ENCODE measurements around the gene TSPAN9.

TSPAN9 gene

DNA sequence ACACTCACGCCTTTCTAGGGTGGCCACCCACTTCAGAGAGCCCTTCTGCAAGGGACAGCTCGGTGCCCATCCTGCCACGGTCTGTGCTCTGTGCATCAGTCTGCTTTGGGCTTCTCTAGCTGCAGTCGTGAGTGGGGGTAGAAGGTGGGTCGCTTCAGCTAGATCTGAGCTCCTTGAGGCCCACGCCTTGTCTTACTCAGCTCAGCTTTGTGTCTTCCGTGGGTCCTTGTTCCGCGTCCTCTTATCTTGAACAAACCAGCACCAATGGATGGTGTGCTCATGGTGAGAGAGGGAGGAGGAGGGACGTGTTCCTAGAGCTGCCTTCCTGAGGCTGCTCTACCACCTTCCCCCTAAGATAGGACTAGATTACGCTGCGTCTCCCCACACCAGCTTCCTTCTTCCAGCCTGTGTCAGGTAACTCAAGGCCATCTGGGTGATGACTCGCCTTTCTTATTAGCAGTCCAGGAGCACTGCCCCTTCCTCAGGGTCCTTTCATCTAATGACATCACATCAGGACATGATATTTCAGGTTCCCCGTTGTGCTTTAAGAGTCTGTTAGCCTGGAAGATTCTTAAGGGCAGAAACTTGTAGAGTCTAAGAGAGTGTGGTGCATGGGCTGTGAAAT lies 118.8 kb downstream of the TSPAN9 start:
- H3K9me3 Mint-ChIP-seq: no peaks in the 10 kb centered on the region

DNA sequence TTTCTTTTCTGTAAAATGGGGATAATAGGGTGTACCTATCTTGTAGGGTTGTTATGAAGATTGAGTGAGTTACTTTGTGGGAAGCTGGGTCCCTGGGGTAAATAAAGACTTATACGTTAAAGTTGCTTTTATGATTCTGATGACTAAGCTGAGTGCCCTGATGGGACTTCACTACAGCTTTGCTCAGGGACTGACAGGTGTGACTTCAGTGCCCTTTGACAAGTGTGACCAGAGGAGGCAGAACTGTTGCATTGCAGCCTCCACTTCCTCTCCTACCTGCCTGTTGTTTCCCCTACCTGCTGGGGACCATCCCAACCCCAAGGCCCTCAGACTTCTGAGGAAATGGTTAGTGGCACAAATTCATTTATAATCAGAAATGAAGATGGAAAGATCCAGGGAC lies 119.3 kb downstream of the TSPAN9 start:
- Mint-ChIP-seq H3K27me3 (peaks cover 51% of the 10 kb centered on the region), H3K27ac (no peak overlapping the region), H3K9me3 (no peaks in the 10 kb centered on the region), H3K4me3 (no peak overlapping the region), H3K4me1 (peaks cover 16% of the 10 kb centered on the region)
- DNase-seq (no peak), ATAC-seq (no peak)

More for the DNA sequence above, 118.8 kb downstream of the TSPAN9 start:
- Mint-ChIP-seq H3K4me1 (peaks cover 11% of the 10 kb centered on the region), H3K4me3 (no peak overlapping the region), H3K27me3 (peaks cover 47% of the 10 kb centered on the region), H3K27ac (no peak overlapping the region)
- ATAC-seq (peak; percentile 6), DNase-seq (no peak)

DNA sequence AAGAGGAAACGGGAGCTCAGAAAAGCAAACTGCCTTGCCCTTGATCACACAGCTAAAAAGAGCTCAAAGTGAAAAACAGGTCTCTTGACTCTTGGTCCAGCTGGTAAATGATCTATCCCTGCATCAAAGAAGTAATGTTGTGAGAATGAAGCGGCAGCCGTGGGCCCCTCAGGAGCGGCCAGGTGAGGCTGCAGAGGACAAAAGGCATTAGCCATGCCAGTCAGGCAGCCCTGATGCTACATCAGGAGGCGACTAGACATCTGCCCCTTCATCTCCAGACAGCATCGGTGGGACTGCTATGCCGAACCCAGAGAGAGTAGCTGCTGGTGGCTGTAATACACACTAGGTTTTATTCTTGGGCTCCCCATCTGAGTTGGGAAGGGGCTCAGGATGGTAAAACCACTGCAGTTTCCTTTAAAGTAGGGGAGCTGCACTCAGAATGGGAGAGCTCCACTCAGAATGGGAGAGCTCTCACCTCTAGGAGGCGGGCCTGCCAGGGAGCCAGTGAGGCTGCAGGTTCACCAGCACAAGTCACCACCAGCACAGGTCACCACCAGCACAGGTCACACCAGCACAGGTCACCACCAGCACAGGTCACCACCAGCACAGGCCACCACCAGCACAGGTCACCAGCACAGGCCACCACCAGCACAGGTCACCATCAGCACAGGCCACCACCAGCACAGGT lies 120.1 kb downstream of the TSPAN9 start:
- DNase-seq (no peak), ATAC-seq (no peak)
- H3K4me3 Mint-ChIP-seq: no peak overlapping the region
- H3K4me1 Mint-ChIP-seq: peaks cover 17% of the 10 kb centered on the region
- peaks cover 51% of the 10 kb centered on the region for H3K27me3 Mint-ChIP-seq
- H3K27ac Mint-ChIP-seq: peak overlapping the region in 1 of 2 donors; percentile 62
- H3K9me3 Mint-ChIP-seq: no peaks in the 10 kb centered on the region

DNA sequence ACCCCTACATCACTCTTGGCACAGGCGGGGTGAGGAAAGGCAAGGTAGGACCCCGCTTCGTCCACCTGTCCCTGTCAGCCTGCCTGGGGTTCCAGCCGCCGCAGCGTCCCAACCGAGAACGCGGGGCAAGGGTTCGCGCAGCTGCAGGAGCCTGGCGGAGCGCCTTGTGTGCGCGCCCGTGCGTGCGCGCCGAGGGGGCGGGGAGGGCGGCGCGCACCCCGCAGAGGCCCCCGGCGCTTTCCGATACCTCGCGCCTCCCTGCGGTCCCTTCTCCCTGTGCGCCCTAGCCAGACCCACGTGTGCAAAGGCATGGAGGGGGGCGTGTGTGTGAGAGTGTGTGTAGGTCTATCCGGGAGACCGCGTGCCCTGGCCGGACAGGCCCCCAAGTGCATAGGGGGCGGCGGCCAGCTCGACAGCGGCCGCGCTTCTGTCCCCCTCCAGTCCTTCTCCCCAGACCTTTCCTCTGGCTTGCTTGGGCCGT lies 122.4 kb downstream of the TSPAN9 start:
- Mint-ChIP-seq H3K27ac (no peak overlapping the region), H3K4me3 (peak overlapping the region; percentile 69 to 77), H3K27me3 (peaks cover 72% of the 10 kb centered on the region), H3K9me3 (no peaks in the 10 kb centered on the region), H3K4me1 (peaks cover 17% of the 10 kb centered on the region)
- DNase-seq: no peak
- no peak for ATAC-seq

DNA sequence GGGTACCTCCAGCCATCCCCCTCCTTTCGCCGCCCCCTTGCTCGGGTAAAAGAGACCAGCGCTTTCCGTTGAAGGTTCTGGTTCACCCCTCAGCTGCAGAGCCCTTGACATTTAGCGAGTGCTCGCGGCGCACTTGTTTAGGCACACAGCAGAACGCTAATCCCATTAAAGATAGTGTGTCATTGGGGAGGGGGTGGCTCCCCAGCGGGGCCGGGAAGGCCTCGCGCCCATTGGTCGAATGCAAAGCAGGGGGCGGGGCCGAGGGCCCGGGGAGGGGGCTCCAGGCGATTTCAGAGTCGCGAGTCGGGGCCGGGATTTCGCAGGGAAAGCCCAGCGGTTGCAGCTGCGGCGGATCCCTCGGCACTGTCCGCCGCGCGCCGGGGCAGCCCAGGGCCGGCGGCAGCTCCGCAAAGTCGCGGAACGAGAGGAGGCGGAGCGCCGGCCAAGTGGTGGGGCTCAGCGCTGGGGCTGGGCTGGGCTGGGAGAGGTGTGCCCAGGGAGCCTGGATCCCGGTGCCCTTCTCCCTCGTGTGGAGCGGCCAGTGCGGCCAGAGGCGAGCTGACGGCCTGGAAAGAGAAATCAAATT lies 122.9 kb downstream of the TSPAN9 start:
- H3K27me3 Mint-ChIP-seq: peaks cover 74% of the 10 kb centered on the region
- ATAC-seq: no peak
- no peak for DNase-seq

DNA sequence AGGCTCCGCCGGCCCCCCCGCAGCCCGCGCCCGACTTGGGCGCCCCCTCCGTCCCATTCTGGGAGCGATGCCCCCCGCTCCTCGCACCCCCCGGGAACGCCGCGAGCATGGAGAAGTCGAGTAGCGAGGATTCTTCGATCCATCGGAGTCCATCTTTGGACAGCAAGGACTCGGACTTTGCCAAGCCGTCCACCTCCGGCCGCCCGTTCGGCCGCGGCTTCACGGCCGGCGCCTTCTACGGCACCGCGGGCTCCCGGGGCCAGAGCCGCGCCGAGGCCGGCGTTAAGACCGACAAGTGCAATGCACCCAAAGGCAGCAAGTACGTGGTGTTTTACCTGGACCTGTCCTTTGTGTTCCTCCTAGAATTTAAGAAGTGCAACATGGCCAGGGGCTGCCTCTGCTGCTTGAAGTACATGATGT lies 123.6 kb downstream of the TSPAN9 start:
- peaks cover 74% of the 10 kb centered on the region for H3K27me3 Mint-ChIP-seq

More for the DNA sequence above, 122.9 kb downstream of the TSPAN9 start:
- Mint-ChIP-seq H3K4me3 (peak overlapping the region; percentile 69 to 77), H3K27ac (no peak overlapping the region), H3K4me1 (peaks cover 17% of the 10 kb centered on the region), H3K9me3 (no peaks in the 10 kb centered on the region)

DNA sequence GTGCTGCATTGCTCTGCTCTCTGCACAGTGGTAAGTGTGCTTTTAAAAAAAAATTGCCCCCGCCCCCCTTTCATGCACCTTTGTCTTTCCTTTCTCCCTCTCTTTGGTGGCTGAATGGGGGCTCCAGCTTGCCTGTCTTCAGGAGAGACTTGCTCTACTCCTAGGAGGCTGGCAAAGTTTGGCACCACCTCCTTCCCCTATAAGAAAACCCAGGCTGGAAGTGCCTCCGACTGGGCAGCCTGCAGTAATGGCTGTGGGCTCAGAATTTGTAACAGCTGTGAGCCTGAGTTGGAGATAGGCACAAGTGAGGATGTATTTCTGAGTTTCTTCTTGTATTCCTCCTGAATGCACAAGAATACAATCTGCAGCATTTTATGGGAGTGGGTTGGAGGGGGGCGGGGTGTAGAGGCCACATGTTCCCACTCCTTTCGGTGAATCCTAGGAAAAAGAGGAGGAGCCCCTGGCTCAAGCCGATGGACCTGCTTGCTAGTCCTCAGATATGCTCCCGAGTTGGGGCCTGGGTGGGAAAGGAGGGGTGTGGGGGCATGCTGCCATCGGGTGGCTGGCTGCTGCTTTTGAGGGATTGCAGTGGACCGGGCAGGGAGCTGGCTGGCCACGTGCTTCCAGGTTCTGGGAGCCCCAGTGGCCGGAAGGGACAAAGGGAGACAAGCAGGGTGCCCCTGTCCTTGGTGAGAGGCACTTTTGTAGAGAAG lies 124.3 kb downstream of the TSPAN9 start:
- H3K4me3 Mint-ChIP-seq: peak overlapping the region; percentile 36 to 50
- peaks cover 68% of the 10 kb centered on the region for H3K27me3 Mint-ChIP-seq
- H3K4me1 Mint-ChIP-seq: peaks cover 17% of the 10 kb centered on the region
- no peak overlapping the region for H3K27ac Mint-ChIP-seq
- ATAC-seq: no peak
- H3K9me3 Mint-ChIP-seq: no peaks in the 10 kb centered on the region
- no peak for DNase-seq

More for the DNA sequence above, 123.6 kb downstream of the TSPAN9 start:
- DNase-seq (no peak), ATAC-seq (no peak)
- Mint-ChIP-seq H3K9me3 (no peaks in the 10 kb centered on the region), H3K4me1 (peaks cover 17% of the 10 kb centered on the region), H3K27ac (no peak overlapping the region), H3K4me3 (peak overlapping the region in 1 of 2 donors; percentile 50)

DNA sequence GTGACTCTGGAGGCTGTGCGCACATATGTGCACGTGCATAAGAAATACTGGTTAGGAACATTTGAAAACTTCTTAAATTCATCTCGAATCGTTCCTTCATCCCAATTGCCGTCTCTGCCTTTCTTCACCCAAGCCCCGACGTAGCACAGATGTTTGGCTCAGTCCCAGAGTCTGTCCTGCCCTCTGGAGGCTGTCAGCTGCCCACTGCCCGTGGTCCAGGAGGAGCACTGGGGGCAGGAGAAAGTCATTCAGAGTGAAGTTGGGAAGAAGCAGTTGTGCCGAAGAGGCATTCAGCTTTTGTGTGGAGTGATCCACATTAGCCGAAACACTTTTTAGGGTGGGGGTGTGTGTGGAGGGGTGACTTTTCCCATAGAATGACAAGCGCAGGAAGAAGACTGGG lies 124.9 kb downstream of the TSPAN9 start:
- H3K27ac Mint-ChIP-seq: no peak overlapping the region
- no peak overlapping the region for H3K4me3 Mint-ChIP-seq
- H3K27me3 Mint-ChIP-seq: peaks cover 62% of the 10 kb centered on the region
- no peaks in the 10 kb centered on the region for H3K9me3 Mint-ChIP-seq
- peaks cover 17% of the 10 kb centered on the region for H3K4me1 Mint-ChIP-seq
- no peak for ATAC-seq
- DNase-seq: no peak

DNA sequence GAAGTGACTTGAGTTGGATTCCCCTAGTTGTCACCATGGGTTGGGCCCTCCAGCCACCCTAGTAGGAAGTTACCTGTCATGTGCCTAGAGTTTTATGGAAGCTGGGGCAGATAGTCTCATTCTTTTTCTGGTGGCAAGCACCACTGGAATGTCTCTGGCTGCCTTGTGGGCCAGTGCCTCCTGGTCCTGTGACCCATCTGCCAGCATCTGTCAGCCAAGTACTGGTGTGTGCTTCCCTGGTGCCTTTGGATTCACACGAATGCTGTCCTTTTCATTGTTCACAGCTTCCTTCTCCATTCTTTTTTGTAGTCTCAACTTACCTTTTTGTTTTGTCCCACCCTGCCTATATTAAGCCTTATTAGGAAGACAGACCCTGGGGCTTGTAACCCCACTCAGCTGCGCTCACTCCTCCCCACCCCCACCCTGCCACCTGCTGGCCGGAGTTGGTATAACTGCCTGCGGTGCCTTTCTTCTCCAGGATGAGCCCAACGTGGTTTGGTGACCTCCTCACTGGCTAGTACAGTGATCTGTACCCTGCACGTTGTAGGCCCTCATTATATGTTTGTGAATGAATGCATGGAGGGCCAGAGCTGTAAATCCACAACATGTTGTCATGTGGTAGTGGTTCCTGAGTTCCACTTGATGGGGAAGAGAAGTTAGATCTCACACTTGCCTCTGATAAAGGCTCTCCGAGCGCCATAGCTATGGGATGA lies 125.7 kb downstream of the TSPAN9 start:
- Mint-ChIP-seq H3K4me1 (peaks cover 17% of the 10 kb centered on the region), H3K4me3 (no peak overlapping the region), H3K9me3 (no peaks in the 10 kb centered on the region), H3K27ac (no peak overlapping the region), H3K27me3 (peaks cover 59% of the 10 kb centered on the region)
- ATAC-seq (peak; percentile 55), DNase-seq (peak; percentile 47)

DNA sequence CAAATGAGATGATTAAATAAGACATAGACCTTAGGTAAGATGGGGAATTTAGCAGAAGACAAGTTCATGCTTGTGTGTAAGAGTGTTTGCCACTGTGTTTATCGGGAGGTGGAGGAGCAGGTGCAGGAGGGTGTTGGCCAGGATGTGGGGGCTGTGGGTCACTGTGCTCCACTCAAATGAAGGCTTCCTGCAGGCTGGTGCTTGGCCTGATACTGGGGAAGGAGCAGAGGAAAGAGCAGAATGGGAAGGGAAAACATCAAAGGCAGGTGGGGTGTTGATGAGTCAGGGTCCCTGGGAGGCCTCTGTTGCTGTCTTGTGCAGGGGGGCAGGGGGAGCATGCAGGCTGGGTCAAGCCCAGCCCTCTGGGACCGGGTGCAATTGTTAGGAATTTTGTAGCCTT lies 126.5 kb downstream of the TSPAN9 start:
- peaks cover 58% of the 10 kb centered on the region for H3K27me3 Mint-ChIP-seq
- ATAC-seq (no peak), DNase-seq (no peak)
- no peak overlapping the region for H3K27ac Mint-ChIP-seq
- H3K9me3 Mint-ChIP-seq: no peaks in the 10 kb centered on the region
- H3K4me1 Mint-ChIP-seq: peaks cover 17% of the 10 kb centered on the region
- H3K4me3 Mint-ChIP-seq: no peak overlapping the region

DNA sequence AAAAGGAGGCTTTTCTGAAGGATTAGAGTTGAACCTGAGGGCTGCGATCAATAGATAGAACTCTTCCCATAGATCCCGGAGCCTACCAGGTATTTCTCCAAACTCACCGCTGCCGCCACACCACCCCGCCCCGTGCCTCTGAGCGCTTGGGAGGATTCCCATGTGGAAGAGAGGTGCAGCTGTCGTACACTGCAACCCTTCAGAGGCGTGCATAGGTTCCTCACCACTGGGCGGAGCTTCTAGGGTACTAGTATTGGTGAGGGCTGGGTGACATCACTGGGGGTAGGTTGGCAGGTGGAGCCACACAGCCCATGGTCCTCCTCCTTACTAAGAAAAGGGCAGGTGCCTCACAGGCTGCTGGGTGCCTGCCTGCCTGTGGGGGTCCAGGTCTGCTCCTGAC lies 127.0 kb downstream of the TSPAN9 start:
- H3K4me3 Mint-ChIP-seq: no peak overlapping the region
- ATAC-seq (no peak), DNase-seq (no peak)
- peaks cover 53% of the 10 kb centered on the region for H3K27me3 Mint-ChIP-seq
- peaks cover 17% of the 10 kb centered on the region for H3K4me1 Mint-ChIP-seq
- no peak overlapping the region for H3K27ac Mint-ChIP-seq
- H3K9me3 Mint-ChIP-seq: no peaks in the 10 kb centered on the region

DNA sequence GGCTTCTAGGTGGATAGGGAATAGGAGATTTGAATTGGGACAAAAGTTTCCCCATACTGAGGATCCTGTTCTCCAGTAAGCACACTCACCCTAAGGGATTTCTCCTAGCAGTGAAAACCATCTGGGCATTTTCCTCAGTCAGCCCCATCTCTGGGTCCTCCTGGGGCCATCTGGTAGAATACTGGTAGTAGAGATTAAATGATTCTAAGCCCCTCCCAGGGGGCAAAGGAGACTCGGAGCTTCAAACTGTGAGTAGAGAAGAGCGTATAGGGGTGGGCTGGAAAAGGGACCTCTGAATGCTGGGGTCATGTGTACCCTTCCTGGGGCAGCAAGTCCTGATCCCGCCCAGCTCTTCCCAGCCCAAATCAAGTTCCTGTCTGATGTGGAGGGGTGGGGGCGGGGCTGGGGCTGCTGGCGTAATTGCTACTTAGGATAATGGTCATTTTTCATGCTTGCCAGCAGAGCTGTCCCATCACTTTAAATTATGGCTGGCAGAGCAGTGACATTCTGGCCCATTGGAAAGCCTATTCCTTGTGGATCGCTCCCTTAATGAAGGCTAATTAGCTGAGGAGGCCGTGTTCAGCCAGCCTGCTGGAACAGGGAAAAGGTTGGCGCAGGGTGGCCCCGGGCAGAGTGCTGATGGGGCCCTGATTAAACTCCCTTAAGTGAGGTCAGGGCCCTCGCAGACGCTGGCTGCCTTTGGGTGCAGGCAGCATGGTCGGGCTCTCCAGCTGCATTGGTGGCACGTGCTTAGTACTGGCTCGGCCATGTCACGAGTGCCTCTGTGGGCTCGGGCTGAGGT lies 127.8 kb downstream of the TSPAN9 start:
- no peak for DNase-seq
- no peak overlapping the region for H3K27ac Mint-ChIP-seq
- ATAC-seq: no peak

DNA sequence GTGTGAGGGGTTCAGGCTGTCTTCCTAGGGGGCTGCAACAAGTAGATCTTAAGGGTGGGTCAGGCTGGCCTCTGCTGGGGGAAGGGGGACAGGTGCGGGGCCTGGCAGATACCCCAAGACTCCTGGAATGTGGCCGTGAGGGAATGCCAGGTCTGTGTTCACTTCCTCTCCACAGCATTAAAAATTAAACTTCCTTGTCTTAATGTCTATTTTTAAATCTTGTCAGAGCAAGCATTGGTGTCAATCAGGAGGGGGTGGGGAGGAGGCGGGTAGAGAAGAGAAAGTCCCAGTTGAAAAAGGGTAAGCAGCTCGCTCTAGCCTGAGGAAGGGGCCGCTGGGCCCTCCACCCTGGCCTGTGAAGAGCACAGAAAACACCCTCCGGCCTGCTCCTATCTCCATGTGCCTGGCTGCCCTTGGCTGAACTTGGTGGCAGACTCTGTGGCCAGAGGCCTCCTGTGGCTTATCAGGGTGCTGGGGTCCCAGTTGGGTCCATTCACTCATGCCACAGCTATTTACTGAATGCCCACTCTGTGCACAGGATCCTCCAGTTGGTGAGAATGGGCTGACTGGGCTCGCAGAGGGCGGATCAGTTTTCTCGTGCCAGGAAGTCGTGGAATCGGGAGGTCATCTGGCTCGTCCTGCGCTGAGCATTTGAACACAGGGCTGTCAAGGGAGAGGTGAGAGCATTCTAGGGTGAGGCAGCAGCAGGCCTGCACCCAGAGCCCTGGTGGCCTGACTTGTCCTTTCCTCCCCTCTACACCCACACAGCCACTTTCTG lies 128.8 kb downstream of the TSPAN9 start:
- Mint-ChIP-seq H3K27me3 (peaks cover 38% of the 10 kb centered on the region), H3K4me1 (peaks cover 7% of the 10 kb centered on the region), H3K4me3 (no peak overlapping the region), H3K9me3 (no peaks in the 10 kb centered on the region), H3K27ac (no peak overlapping the region)
- DNase-seq (no peak), ATAC-seq (no peak)

More for the DNA sequence above, 127.8 kb downstream of the TSPAN9 start:
- H3K4me1 Mint-ChIP-seq: peaks cover 9% of the 10 kb centered on the region
- H3K27me3 Mint-ChIP-seq: peaks cover 46% of the 10 kb centered on the region
- no peak overlapping the region for H3K4me3 Mint-ChIP-seq
- H3K9me3 Mint-ChIP-seq: no peaks in the 10 kb centered on the region

DNA sequence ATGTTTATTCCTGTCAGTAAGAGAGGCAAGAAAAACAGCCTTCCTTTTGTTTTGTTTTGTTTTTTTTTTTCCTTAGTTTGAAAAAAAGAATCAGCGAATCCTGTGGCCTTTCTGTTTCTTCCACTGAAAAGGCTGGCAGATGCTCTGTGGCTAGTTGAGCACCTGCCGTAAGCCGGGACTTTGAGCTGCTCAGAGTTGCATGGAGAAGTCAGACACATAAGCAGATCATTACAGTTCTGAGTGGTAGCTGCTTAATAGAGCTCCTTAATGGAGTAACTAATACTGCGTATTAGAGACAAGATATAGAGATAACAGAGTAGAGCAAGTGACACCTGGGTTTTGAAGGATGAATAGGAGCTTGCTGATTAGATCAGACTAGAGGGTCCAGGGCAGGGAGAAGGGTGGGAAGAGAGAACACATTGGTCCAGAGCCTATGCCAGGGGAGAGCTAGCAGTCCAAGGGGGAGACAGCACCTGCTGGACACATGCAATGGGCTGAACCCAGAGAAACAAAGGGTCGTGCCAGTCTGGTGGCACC lies 129.4 kb downstream of the TSPAN9 start:
- Mint-ChIP-seq H3K27ac (no peak overlapping the region), H3K4me3 (no peak overlapping the region), H3K4me1 (no peaks in the 10 kb centered on the region), H3K27me3 (peaks cover 32% of the 10 kb centered on the region), H3K9me3 (no peaks in the 10 kb centered on the region)
- DNase-seq (no peak), ATAC-seq (no peak)
